K562 (cell line): Measurements from ENCODE around the gene SESN3. TPM values are rescaled to one million over a fixed set of nuclear protein-coding genes. Genes with fewer than 3 reads are reported as not detected.

Experiments
- ARHGAP35 ChIP-seq: fragments of 450-650 bp; IDR thresholded peaks from 2 replicates; pipeline ENCODE4 v1.6.1; 2018; ENCODE audit not compliant: partially characterized antibody
- GATAD2A ChIP-seq: fragments of 450-650 bp; IDR thresholded peaks from 2 replicates; pipeline ENCODE4 v1.6.1; 2017
- HDAC1 ChIP-seq, 2 experiments: fragments of 450-650 bp; IDR thresholded peaks; 2 replicates each; pipeline ENCODE4 v1.6.1; 2016 to 2017; ENCODE audit warnings: inconsistent platforms in 1 of 2, mild to moderate bottlenecking in 1 of 2, moderate library complexity in 1 of 2
- MTF1 ChIP-seq: fragments of 250-450 bp; sonication (Bioruptor Pico); IDR thresholded peaks from 2 replicates; pipeline ENCODE4 v1.9.0; 2021; ENCODE audit warnings: moderate library complexity, mild to moderate bottlenecking, inconsistent platforms, borderline replicate concordance
- NR4A1 ChIP-seq, 2 experiments: fragments of 250-450 bp in 1 of 2; fragments of 450-650 bp in 1 of 2; sonication (Bioruptor Pico) in 1 of 2; IDR thresholded peaks; 2 replicates each; pipeline versions ENCODE4 v1.4.0 to v1.6.1; 2016 to 2020; ENCODE audit warnings: mild to moderate bottlenecking in 2 of 2, missing compliant biosample characterization in 1 of 2, missing genetic modification characterization in 1 of 2, moderate library complexity in 1 of 2
- RFX7 ChIP-seq: fragments of 250-450 bp; sonication (Bioruptor Pico); IDR thresholded peaks from 2 replicates; pipeline ENCODE4 v1.5.1; 2021; ENCODE audit warnings: mild to moderate bottlenecking
- RHOXF2B ChIP-seq: fragments of 250-450 bp; sonication (Bioruptor Pico); conservative IDR thresholded peaks from 2 replicates; pipeline ENCODE4 v1.5.1; 2021
- TRIM28 ChIP-seq: fragments of 450-650 bp; IDR thresholded peaks from 2 replicates; pipeline ENCODE4 v1.6.1; 2017
- ZNF436 ChIP-seq: fragments of 250-450, 450-650 bp; sonication (Bioruptor Pico); formaldehyde crosslinking; IDR thresholded peaks from 2 replicates; pipeline ENCODE4 v1.7.0; 2020; ENCODE audit warnings: mild to moderate bottlenecking
- ZNF57 ChIP-seq: fragments of 450-650 bp; formaldehyde crosslinking; IDR thresholded peaks from 2 replicates; pipeline ENCODE4 v1.4.0; 2020; ENCODE audit warnings: mild to moderate bottlenecking, moderate library complexity
- polyA plus RNA-seq, 8 experiments: library from polyadenylated mRNA; depleted of rRNA in 4 of 8; stranded (reverse) in 5 of 8; unstranded in 3 of 8; fragments of >200 nt; fragmentation: Nextera tagmentation in 2 of 8; fragmentation: Illumina TruSeq in 1 of 8; extraction: Ambion mirVana in 2 of 8; extraction: Trizol in 1 of 8; gene quantifications; 2 replicates each; pipeline versions ENCODE4 v1.2.1 to v1.2.3, GENCODE V29; 2011 to 2014; ENCODE audit warnings: inconsistent platforms in 1 of 8, missing spikeins in 1 of 8
- total RNA-seq, 7 experiments: library from RNA; depleted of rRNA in 6 of 7; stranded (reverse); fragments of >200 nt in 6 of 7; fragmentation: Illumina TruSeq in 2 of 7; extraction: Trizol in 2 of 7; gene quantifications; 2 replicates each; pipeline versions ENCODE4 v1.2.1 to v1.2.3, GENCODE V29; 2011 to 2021; ENCODE audit warnings: low replicate concordance in 1 of 7
- TF ChIP-seq, protein P1 (sequence below): fragments of 450-650 bp; IDR thresholded peaks from 2 replicates; pipeline ENCODE4 v1.6.1; 2016; ENCODE audit warnings: mild to moderate bottlenecking, moderate library complexity
- TF ChIP-seq, protein P2 (sequence below), 2 experiments: fragments of 450-650 bp in 1 of 2; IDR thresholded peaks; 2 replicates each; pipeline ENCODE4 v1.6.1; 2011 to 2017; ENCODE audit warnings: low read depth in 2 of 2, antibody characterized with exemption in 1 of 2, borderline replicate concordance in 1 of 2, low read length in 1 of 2, mild to moderate bottlenecking in 1 of 2, mixed read lengths in 1 of 2; ENCODE audit not compliant: control insufficient read depth in 1 of 2

The SESN3 gene
- total and polyA plus RNA-seq, 9 of the 15 experiments (the other 6 are each of a cell fraction or from before 2014, with no cell fraction given), result 0.44 to 2.6 (median 1.5) TPM

DNA sequence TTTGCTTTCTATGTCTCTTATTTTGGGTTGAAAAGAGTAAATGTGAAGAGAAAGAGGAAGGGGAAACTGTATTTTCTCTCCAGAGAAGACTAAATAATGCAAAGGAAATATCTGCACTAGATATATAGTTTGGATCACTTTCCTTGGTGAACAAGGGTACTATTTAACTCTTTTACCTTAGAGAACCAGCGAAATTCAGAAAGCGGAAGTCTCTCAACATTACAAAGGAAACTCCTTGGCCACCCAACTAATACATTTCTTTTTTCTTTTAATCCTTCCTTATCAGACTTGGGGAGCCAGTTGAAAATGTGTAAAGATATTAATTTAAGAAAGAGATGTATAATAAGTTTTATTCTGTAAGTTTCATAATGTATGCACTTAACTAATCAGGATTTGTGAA, 64.2 kb downstream of the SESN3 start (continued):
- TF ChIP-seq, protein P1, sequence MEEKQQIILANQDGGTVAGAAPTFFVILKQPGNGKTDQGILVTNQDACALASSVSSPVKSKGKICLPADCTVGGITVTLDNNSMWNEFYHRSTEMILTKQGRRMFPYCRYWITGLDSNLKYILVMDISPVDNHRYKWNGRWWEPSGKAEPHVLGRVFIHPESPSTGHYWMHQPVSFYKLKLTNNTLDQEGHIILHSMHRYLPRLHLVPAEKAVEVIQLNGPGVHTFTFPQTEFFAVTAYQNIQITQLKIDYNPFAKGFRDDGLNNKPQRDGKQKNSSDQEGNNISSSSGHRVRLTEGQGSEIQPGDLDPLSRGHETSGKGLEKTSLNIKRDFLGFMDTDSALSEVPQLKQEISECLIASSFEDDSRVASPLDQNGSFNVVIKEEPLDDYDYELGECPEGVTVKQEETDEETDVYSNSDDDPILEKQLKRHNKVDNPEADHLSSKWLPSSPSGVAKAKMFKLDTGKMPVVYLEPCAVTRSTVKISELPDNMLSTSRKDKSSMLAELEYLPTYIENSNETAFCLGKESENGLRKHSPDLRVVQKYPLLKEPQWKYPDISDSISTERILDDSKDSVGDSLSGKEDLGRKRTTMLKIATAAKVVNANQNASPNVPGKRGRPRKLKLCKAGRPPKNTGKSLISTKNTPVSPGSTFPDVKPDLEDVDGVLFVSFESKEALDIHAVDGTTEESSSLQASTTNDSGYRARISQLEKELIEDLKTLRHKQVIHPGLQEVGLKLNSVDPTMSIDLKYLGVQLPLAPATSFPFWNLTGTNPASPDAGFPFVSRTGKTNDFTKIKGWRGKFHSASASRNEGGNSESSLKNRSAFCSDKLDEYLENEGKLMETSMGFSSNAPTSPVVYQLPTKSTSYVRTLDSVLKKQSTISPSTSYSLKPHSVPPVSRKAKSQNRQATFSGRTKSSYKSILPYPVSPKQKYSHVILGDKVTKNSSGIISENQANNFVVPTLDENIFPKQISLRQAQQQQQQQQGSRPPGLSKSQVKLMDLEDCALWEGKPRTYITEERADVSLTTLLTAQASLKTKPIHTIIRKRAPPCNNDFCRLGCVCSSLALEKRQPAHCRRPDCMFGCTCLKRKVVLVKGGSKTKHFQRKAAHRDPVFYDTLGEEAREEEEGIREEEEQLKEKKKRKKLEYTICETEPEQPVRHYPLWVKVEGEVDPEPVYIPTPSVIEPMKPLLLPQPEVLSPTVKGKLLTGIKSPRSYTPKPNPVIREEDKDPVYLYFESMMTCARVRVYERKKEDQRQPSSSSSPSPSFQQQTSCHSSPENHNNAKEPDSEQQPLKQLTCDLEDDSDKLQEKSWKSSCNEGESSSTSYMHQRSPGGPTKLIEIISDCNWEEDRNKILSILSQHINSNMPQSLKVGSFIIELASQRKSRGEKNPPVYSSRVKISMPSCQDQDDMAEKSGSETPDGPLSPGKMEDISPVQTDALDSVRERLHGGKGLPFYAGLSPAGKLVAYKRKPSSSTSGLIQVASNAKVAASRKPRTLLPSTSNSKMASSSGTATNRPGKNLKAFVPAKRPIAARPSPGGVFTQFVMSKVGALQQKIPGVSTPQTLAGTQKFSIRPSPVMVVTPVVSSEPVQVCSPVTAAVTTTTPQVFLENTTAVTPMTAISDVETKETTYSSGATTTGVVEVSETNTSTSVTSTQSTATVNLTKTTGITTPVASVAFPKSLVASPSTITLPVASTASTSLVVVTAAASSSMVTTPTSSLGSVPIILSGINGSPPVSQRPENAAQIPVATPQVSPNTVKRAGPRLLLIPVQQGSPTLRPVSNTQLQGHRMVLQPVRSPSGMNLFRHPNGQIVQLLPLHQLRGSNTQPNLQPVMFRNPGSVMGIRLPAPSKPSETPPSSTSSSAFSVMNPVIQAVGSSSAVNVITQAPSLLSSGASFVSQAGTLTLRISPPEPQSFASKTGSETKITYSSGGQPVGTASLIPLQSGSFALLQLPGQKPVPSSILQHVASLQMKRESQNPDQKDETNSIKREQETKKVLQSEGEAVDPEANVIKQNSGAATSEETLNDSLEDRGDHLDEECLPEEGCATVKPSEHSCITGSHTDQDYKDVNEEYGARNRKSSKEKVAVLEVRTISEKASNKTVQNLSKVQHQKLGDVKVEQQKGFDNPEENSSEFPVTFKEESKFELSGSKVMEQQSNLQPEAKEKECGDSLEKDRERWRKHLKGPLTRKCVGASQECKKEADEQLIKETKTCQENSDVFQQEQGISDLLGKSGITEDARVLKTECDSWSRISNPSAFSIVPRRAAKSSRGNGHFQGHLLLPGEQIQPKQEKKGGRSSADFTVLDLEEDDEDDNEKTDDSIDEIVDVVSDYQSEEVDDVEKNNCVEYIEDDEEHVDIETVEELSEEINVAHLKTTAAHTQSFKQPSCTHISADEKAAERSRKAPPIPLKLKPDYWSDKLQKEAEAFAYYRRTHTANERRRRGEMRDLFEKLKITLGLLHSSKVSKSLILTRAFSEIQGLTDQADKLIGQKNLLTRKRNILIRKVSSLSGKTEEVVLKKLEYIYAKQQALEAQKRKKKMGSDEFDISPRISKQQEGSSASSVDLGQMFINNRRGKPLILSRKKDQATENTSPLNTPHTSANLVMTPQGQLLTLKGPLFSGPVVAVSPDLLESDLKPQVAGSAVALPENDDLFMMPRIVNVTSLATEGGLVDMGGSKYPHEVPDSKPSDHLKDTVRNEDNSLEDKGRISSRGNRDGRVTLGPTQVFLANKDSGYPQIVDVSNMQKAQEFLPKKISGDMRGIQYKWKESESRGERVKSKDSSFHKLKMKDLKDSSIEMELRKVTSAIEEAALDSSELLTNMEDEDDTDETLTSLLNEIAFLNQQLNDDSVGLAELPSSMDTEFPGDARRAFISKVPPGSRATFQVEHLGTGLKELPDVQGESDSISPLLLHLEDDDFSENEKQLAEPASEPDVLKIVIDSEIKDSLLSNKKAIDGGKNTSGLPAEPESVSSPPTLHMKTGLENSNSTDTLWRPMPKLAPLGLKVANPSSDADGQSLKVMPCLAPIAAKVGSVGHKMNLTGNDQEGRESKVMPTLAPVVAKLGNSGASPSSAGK, result no peak
- TF ChIP-seq TRIM28 (no peak), MTF1 (CRISPR knock-in tag) (no peak), ZNF57 (CRISPR knock-in tag) (no peak), NR4A1 (CRISPR knock-in tag; IDR thresholded peaks at IDR 0.05) (no peak), NR4A1 (tag; IDR thresholded peaks at IDR 0.05) (no peak), RHOXF2B (no peak), GATAD2A (no peak), RFX7 (CRISPR knock-in tag) (no peak), ARHGAP35 (no peak), HDAC1 (IDR thresholded peaks at IDR 0.05) (no peak), ZNF436 (CRISPR knock-in tag) (no peak)
- TF ChIP-seq, protein P2, sequence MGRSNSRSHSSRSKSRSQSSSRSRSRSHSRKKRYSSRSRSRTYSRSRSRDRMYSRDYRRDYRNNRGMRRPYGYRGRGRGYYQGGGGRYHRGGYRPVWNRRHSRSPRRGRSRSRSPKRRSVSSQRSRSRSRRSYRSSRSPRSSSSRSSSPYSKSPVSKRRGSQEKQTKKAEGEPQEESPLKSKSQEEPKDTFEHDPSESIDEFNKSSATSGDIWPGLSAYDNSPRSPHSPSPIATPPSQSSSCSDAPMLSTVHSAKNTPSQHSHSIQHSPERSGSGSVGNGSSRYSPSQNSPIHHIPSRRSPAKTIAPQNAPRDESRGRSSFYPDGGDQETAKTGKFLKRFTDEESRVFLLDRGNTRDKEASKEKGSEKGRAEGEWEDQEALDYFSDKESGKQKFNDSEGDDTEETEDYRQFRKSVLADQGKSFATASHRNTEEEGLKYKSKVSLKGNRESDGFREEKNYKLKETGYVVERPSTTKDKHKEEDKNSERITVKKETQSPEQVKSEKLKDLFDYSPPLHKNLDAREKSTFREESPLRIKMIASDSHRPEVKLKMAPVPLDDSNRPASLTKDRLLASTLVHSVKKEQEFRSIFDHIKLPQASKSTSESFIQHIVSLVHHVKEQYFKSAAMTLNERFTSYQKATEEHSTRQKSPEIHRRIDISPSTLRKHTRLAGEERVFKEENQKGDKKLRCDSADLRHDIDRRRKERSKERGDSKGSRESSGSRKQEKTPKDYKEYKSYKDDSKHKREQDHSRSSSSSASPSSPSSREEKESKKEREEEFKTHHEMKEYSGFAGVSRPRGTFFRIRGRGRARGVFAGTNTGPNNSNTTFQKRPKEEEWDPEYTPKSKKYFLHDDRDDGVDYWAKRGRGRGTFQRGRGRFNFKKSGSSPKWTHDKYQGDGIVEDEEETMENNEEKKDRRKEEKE (IDR thresholded peaks at IDR 0.05; ENCODE audit: borderline replicate concordance in 1 of 2, control insufficient read depth in 1 of 2, low read depth in 2 of 2, low read length in 1 of 2), result no peak
- TF ChIP-seq, all 486 proteins: peak for 0
